OCI-LY1 (cell line): ENCODE measurements around the gene FAM162B.

Experiments
- H2AFZ ChIP-seq: fragments of 200-600 bp; sonication (generic), shearing (Covaris generic); 2 replicates; pipeline ENCODE4 v1.6.0; 2014; ENCODE audit warnings: antibody characterized with exemption, mild to moderate bottlenecking, low read length
- H3F3A ChIP-seq: fragments of 200-600 bp; sonication (generic), shearing (Covaris generic); 2 replicates; pipeline ENCODE4 v1.6.0; 2014; ENCODE audit warnings: mild to moderate bottlenecking, antibody characterized with exemption, low read length, moderate library complexity; ENCODE audit not compliant: insufficient read depth
- H3K27ac ChIP-seq: fragments of 200-600 bp; sonication (generic); 2 replicates; pipeline ENCODE4 v1.5.1; 2014; ENCODE audit warnings: low read length, mixed run types, mild to moderate bottlenecking, low read depth; ENCODE audit not compliant: poor library complexity, severe bottlenecking
- H3K27me3 ChIP-seq: fragments of 200-600 bp; sonication (generic); 2 replicates; pipeline ENCODE4 v1.6.0; 2014; ENCODE audit warnings: antibody characterized with exemption, mild to moderate bottlenecking, low read length, moderate library complexity; ENCODE audit not compliant: insufficient read depth
- H3K36me3 ChIP-seq: fragments of 200-600 bp; sonication (generic); 2 replicates; pipeline ENCODE4 v1.6.1; 2014; ENCODE audit warnings: mild to moderate bottlenecking, antibody characterized with exemption, low read length, moderate library complexity, mixed read lengths; ENCODE audit not compliant: insufficient read depth
- H3K4me1 ChIP-seq: fragments of 200-600 bp; sonication (generic); 2 replicates; pipeline ENCODE4 v1.5.1; 2014; ENCODE audit warnings: mild to moderate bottlenecking, low read length, moderate library complexity; ENCODE audit not compliant: insufficient read depth, severe bottlenecking
- H3K4me2 ChIP-seq: fragments of 200-600 bp; sonication (generic), shearing (Covaris generic); 2 replicates; pipeline ENCODE4 v1.6.1; 2014; ENCODE audit warnings: low read length
- H3K4me3 ChIP-seq: fragments of 200-600 bp; sonication (generic); 2 replicates; pipeline ENCODE4 v1.5.1; 2014; ENCODE audit warnings: low read length, low read depth, mild to moderate bottlenecking, mixed read lengths; ENCODE audit not compliant: poor library complexity, severe bottlenecking
- H3K79me2 ChIP-seq: fragments of 200-600 bp; shearing (Covaris generic); 2 replicates; pipeline ENCODE4 v1.6.1; 2016; ENCODE audit warnings: mixed run types, low read length, mixed read lengths; ENCODE audit not compliant: insufficient read depth
- H3K9ac ChIP-seq: fragments of 200-600 bp; sonication (generic), shearing (Covaris generic); 2 replicates; pipeline ENCODE4 v1.6.1; 2014; ENCODE audit warnings: mild to moderate bottlenecking, low read length, mixed read lengths
- H3K9me2 ChIP-seq: fragments of 200-600 bp; sonication (generic), shearing (Covaris generic); 2 replicates; pipeline ENCODE4 v1.6.1; 2014; ENCODE audit warnings: low read depth, mild to moderate bottlenecking, low read length, mixed read lengths
- H3K9me3 ChIP-seq: fragments of 200-600 bp; shearing (Covaris generic); 2 replicates; pipeline ENCODE4 v1.6.1; 2014; ENCODE audit warnings: low read length, mixed read lengths
- H4K20me1 ChIP-seq: fragments of 200-600 bp; sonication (generic), shearing (Covaris generic); 2 replicates; pipeline ENCODE4 v1.6.0; 2016; ENCODE audit warnings: mild to moderate bottlenecking, low read length; ENCODE audit not compliant: insufficient read depth
- CTCF ChIP-seq: fragments of 200-600 bp; sonication (generic), shearing (Covaris generic); IDR thresholded peaks from 2 replicates; pipeline ENCODE4 v1.5.1; 2017; ENCODE audit warnings: mild to moderate bottlenecking, antibody characterized with exemption, low read length, moderate library complexity, mixed read lengths
- EZH2 ChIP-seq: fragments of 200-600 bp; sonication (generic), shearing (Covaris generic); IDR thresholded peaks from 2 replicates; pipeline ENCODE4 v1.8.0; 2017; ENCODE audit warnings: borderline replicate concordance, mixed run types, mild to moderate bottlenecking, antibody characterized with exemption, low read length, moderate library complexity, mixed read lengths

FAM162B gene

GRCh38 chr6:116764961-116765841 lies at the start of gene FAM162B:
Gene FAM162B (minus strand): TSS chr6:116765719. CDS start chr6:116765576, 143 bp downstream.
- no peak within 1 kb of the TSS for H2AFZ ChIP-seq
- no peaks in the 10 kb centered on the region for H3K9me3 ChIP-seq
- H3K4me2 ChIP-seq, result no peak within 1 kb of the TSS
- no peaks in the 10 kb centered on the region for H3K36me3 ChIP-seq
- no peak within 1 kb of the TSS for H3K9ac ChIP-seq
- no peaks in the 10 kb centered on the region for H4K20me1 ChIP-seq
- TF ChIP-seq EZH2 (no peak), CTCF (no peak)
- H3K27me3 ChIP-seq, result no peaks in the 10 kb centered on the region
- H3K79me2 ChIP-seq, result no peaks in the 10 kb centered on the region
- no peak within 1 kb of the TSS for H3K4me3 ChIP-seq
- no peaks in the 10 kb centered on the region for H3F3A ChIP-seq
- no peak within 1 kb of the TSS for H3K27ac ChIP-seq
- H3K9me2 ChIP-seq, result no peaks in the 10 kb centered on the region
- no peaks in the 10 kb centered on the region for H3K4me1 ChIP-seq

- H3F3A ChIP-seq, result no peaks in the 10 kb centered on the region
- no peak overlapping the region for H3K4me3 ChIP-seq
- H4K20me1 ChIP-seq, result no peaks in the 10 kb centered on the region
- no peaks in the 10 kb centered on the region for H3K79me2 ChIP-seq
- no peaks in the 10 kb centered on the region for H3K9me2 ChIP-seq
- no peak overlapping the region for H3K4me2 ChIP-seq
- H3K27ac ChIP-seq, result no peak overlapping the region
- H3K4me1 ChIP-seq, result no peaks in the 10 kb centered on the region
- no peaks in the 10 kb centered on the region for H3K36me3 ChIP-seq
- TF ChIP-seq EZH2, result no peak
- TF ChIP-seq CTCF, result no peak
- H3K27me3 ChIP-seq, result no peaks in the 10 kb centered on the region
- H3K9me3 ChIP-seq, result no peaks in the 10 kb centered on the region
- H3K9ac ChIP-seq, result no peak overlapping the region
- H2AFZ ChIP-seq, result no peak overlapping the region
Observed at GRCh38 chr6:116812051-116812650, 46.6 kb upstream of the FAM162B start.

- no peaks in the 10 kb centered on the region for H4K20me1 ChIP-seq
- H3K79me2 ChIP-seq, result no peaks in the 10 kb centered on the region
- H3F3A ChIP-seq, result no peaks in the 10 kb centered on the region
- H3K4me1 ChIP-seq, result no peaks in the 10 kb centered on the region
- H3K4me2 ChIP-seq, result no peak overlapping the region
- H3K9ac ChIP-seq, result no peak overlapping the region
- no peak overlapping the region for H2AFZ ChIP-seq
- TF ChIP-seq EZH2 (no peak), CTCF (no peak)
- no peak overlapping the region for H3K4me3 ChIP-seq
- no peaks in the 10 kb centered on the region for H3K27me3 ChIP-seq
- no peaks in the 10 kb centered on the region for H3K9me2 ChIP-seq
- H3K36me3 ChIP-seq, result no peaks in the 10 kb centered on the region
- no peaks in the 10 kb centered on the region for H3K9me3 ChIP-seq
- H3K27ac ChIP-seq, result no peak overlapping the region
Observed at GRCh38 chr6:116801971-116802370, 36.5 kb upstream of the FAM162B start.
